ENCODE measurements around the gene ARHGEF11. TPM values are rescaled to one million over a fixed set of nuclear protein-coding genes. Genes with fewer than 3 reads are reported as not detected.

Gene ARHGEF11
- total RNA-seq, 1 donor from 2014 or later, result 29.1 TPM

- H3K4me1 ChIP-seq, result no peaks in the 10 kb centered on the region
- peaks cover 97% of the 10 kb centered on the region for H3K36me3 ChIP-seq
- DNase-seq, result no peak
- H3K27ac ChIP-seq (replicated peaks), result no peak overlapping the region
- no peaks in the 10 kb centered on the region for H3K9me3 ChIP-seq (replicated peaks)
- intact Hi-C loops (cut with micrococcal nuclease), result no loop called here
- H3K4me3 ChIP-seq, result no peak overlapping the region
- no peak for TF ChIP-seq CTCF (IDR thresholded peaks at IDR 0.05; ENCODE audit: borderline replicate concordance)
- H3K27me3 ChIP-seq (ENCODE audit: low read depth), result no peaks in the 10 kb centered on the region
These were observed 87.3 kb downstream of the ARHGEF11 start for GRCh38 chr1:156958247-156958714.

- Histone ChIP-seq H3K27me3 (ENCODE audit: low read depth) (no peaks in the 10 kb centered on the region), H3K4me3 (no peak overlapping the region), H3K36me3 (peaks cover 97% of the 10 kb centered on the region), H3K4me1 (no peaks in the 10 kb centered on the region), H3K9me3 (replicated peaks) (no peaks in the 10 kb centered on the region), H3K27ac (replicated peaks) (no peak overlapping the region)
- intact Hi-C loops (cut with micrococcal nuclease), result no loop called here
- no peak for TF ChIP-seq CTCF (IDR thresholded peaks at IDR 0.05; ENCODE audit: borderline replicate concordance)
- DNase-seq, result no peak
These were observed 87.9 kb downstream of the ARHGEF11 start for GRCh38 chr1:156957634-156958033.

GRCh38 chr1:156956333-156956732 is 89.2 kb downstream of the ARHGEF11 start:
- H3K4me1 ChIP-seq, result no peaks in the 10 kb centered on the region
- no peak for TF ChIP-seq CTCF (IDR thresholded peaks at IDR 0.05; ENCODE audit: borderline replicate concordance)
- no peak for DNase-seq
- intact Hi-C loops (cut with micrococcal nuclease), result no loop called here
- no peak overlapping the region for H3K4me3 ChIP-seq
- H3K9me3 ChIP-seq (replicated peaks), result no peaks in the 10 kb centered on the region
- H3K36me3 ChIP-seq, result peaks cover 97% of the 10 kb centered on the region
- H3K27ac ChIP-seq (replicated peaks), result no peak overlapping the region
- H3K27me3 ChIP-seq (ENCODE audit: low read depth), result no peaks in the 10 kb centered on the region

GRCh38 chr1:156953571-156953970 is 92.0 kb downstream of the ARHGEF11 start:
- intact Hi-C loops (cut with micrococcal nuclease), result no loop called here
- H3K36me3 ChIP-seq, result peaks cover 100% of the 10 kb centered on the region
- TF ChIP-seq CTCF (IDR thresholded peaks at IDR 0.05; ENCODE audit: borderline replicate concordance), result no peak

GRCh38 chr1:156951371-156951770 is 94.2 kb downstream of the ARHGEF11 start:
- Histone ChIP-seq H3K9me3 (replicated peaks) (no peaks in the 10 kb centered on the region), H3K27ac (replicated peaks) (no peak overlapping the region), H3K4me1 (no peaks in the 10 kb centered on the region), H3K4me3 (no peak overlapping the region), H3K27me3 (ENCODE audit: low read depth) (no peaks in the 10 kb centered on the region), H3K36me3 (peaks cover 100% of the 10 kb centered on the region)
- intact Hi-C loops (cut with micrococcal nuclease), result no loop called here
- no peak for DNase-seq
- no peak for TF ChIP-seq CTCF (IDR thresholded peaks at IDR 0.05; ENCODE audit: borderline replicate concordance)

More at GRCh38 chr1:156953571-156953970, 92.0 kb downstream of the ARHGEF11 start:
- Histone ChIP-seq H3K9me3 (replicated peaks) (no peaks in the 10 kb centered on the region), H3K27ac (replicated peaks) (no peak overlapping the region), H3K4me1 (no peaks in the 10 kb centered on the region), H3K27me3 (ENCODE audit: low read depth) (no peaks in the 10 kb centered on the region), H3K4me3 (no peak overlapping the region)
- no peak for DNase-seq
